Mammary epithelial cell (primary cell): ENCODE data around the gene CCDC90B.

Experiments
- CTCF ChIP-seq, 2 donors: IDR thresholded peaks in 1 of 2; conservative IDR thresholded peaks in 1 of 2; 2 replicates each; pipeline ENCODE4 v1.5.1; 2011 to 2012; ENCODE audit warnings: inconsistent platforms in 2 of 2, low read length in 2 of 2, mild to moderate bottlenecking in 2 of 2, control low read depth in 1 of 2, low read depth in 1 of 2; ENCODE audit not compliant: insufficient read depth in 1 of 2; ENCODE audit errors: extremely low read depth in 1 of 2
- EZH2 ChIP-seq: IDR thresholded peaks from 2 replicates; pipeline ENCODE4 v1.6.1; 2012; ENCODE audit warnings: low read length, inconsistent platforms, borderline replicate concordance

- TF ChIP-seq CTCF (conservative IDR thresholded peaks at IDR 0.05 in 1 of 2, IDR thresholded peaks at IDR 0.05 in 1 of 2; ENCODE audit: extremely low read depth in 1 of 2, insufficient read depth in 1 of 2, low read depth in 1 of 2, low read length in 2 of 2) (no peak), EZH2 (no peak)
Measured at GRCh38 chr11:83299681-83300080, 13.5 kb upstream of the CCDC90B start.
